ENCODE results near the gene SPATA19.

DNA sequence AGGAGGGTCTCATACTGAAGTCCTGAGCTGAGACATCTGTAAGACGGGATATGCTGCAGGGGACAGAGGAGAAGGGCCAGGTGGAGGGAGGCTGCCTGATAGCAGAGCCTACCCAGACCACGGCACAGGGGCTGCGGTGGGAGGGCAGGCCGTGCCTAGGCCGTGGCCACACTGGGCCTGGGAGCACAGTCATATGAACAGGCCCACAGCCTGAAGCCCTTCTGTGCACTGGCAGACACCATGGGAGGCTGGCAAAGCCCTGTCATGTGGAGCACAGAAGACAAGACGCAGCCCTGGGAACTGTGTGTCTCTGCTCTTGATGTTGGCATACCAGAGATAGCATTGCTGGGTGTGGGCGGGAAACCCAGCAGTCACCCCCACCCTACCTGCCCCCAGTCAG, 3.3 kb downstream of the SPATA19 start:
- TF ChIP-seq, protein P1, sequence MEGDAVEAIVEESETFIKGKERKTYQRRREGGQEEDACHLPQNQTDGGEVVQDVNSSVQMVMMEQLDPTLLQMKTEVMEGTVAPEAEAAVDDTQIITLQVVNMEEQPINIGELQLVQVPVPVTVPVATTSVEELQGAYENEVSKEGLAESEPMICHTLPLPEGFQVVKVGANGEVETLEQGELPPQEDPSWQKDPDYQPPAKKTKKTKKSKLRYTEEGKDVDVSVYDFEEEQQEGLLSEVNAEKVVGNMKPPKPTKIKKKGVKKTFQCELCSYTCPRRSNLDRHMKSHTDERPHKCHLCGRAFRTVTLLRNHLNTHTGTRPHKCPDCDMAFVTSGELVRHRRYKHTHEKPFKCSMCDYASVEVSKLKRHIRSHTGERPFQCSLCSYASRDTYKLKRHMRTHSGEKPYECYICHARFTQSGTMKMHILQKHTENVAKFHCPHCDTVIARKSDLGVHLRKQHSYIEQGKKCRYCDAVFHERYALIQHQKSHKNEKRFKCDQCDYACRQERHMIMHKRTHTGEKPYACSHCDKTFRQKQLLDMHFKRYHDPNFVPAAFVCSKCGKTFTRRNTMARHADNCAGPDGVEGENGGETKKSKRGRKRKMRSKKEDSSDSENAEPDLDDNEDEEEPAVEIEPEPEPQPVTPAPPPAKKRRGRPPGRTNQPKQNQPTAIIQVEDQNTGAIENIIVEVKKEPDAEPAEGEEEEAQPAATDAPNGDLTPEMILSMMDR (IDR thresholded peaks at IDR 0.05) = no peak
- TF ChIP-seq CHD4 (IDR thresholded peaks at IDR 0.05; ENCODE audit: borderline replicate concordance) (no peak), CHD2 (IDR thresholded peaks at IDR 0.05; ENCODE audit: low read length, partially characterized antibody) (no peak), POLR2A (IDR thresholded peaks at IDR 0.05; ENCODE audit: low read length) (no peak), RFX5 (IDR thresholded peaks at IDR 0.05) (no peak), MAX (IDR thresholded peaks at IDR 0.05) (no peak), MAFK (IDR thresholded peaks at IDR 0.05; ENCODE audit: partially characterized antibody) (no peak), NFE2L2 (conservative IDR thresholded peaks at IDR 0.05; ENCODE audit: low read length) (no peak), GATA3 (IDR thresholded peaks at IDR 0.05; ENCODE audit: borderline replicate concordance) (no peak), ESRRA (IDR thresholded peaks at IDR 0.05; ENCODE audit: borderline replicate concordance, low read length) (no peak), NPAS2 (CRISPR knock-in tag; IDR thresholded peaks at IDR 0.05; ENCODE audit: borderline replicate concordance) (no peak), HMGXB4 (CRISPR knock-in tag; IDR thresholded peaks at IDR 0.05; ENCODE audit: borderline replicate concordance) (no peak), CEBPB (IDR thresholded peaks at IDR 0.05) (no peak)
- TF ChIP-seq, protein P2, sequence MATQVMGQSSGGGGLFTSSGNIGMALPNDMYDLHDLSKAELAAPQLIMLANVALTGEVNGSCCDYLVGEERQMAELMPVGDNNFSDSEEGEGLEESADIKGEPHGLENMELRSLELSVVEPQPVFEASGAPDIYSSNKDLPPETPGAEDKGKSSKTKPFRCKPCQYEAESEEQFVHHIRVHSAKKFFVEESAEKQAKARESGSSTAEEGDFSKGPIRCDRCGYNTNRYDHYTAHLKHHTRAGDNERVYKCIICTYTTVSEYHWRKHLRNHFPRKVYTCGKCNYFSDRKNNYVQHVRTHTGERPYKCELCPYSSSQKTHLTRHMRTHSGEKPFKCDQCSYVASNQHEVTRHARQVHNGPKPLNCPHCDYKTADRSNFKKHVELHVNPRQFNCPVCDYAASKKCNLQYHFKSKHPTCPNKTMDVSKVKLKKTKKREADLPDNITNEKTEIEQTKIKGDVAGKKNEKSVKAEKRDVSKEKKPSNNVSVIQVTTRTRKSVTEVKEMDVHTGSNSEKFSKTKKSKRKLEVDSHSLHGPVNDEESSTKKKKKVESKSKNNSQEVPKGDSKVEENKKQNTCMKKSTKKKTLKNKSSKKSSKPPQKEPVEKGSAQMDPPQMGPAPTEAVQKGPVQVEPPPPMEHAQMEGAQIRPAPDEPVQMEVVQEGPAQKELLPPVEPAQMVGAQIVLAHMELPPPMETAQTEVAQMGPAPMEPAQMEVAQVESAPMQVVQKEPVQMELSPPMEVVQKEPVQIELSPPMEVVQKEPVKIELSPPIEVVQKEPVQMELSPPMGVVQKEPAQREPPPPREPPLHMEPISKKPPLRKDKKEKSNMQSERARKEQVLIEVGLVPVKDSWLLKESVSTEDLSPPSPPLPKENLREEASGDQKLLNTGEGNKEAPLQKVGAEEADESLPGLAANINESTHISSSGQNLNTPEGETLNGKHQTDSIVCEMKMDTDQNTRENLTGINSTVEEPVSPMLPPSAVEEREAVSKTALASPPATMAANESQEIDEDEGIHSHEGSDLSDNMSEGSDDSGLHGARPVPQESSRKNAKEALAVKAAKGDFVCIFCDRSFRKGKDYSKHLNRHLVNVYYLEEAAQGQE (IDR thresholded peaks at IDR 0.05) = no peak

All from A549 (cell line).